ENCODE data around the gene TMEM123. TPM values are rescaled to one million over a fixed set of nuclear protein-coding genes. Genes with fewer than 3 reads are reported as not detected.

Gene TMEM123
- total and polyA plus RNA-seq, 10 of the 15 experiments (the other 5 are each of a cell fraction or from before 2014, with no cell fraction given) = 35.1 to 667 (median 123) TPM

DNA sequence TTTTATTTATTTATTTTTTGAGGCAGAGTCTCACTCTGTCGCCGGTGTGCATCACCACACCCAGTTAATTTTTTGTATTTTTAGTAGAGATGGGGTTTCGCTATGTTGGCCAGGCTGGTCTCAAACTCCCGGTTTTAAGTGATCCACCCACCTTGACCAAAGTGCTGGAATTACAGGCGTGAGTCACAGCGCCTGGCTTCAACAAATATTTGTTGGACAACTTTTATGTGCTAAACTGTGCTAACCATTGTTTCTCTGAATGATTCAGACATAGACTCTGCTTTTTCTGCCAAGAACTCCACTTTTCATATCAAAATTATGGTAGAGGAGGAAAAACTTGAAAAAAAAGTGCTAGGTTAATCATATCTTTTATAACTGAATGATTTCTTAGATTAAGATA is 41.7 kb upstream of the TMEM123 start (continued):
- TF ChIP-seq ZBTB11 (CRISPR knock-in tag; IDR thresholded peaks at IDR 0.05) = no peak

DNA sequence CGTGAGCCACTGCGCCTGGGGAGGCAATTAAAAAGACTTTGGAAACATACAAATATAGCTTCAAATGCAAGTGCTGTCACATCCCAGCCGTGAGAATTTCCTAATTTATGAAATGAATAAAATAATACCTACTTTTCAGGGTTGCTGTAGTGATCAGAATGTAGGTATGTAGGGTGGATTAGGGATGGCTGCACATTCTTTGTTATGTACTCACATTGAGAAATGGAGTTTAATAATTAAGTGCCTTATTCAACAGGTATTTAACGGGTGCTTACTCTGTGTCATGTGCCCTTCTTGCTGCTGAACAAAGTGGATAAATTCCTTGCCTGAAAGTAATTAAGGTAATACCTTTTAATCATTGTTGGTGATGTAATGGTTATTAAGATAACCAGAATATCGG is 41.0 kb upstream of the TMEM123 start:
- 79% methylated on average over 5 of the region's 5 CpGs for WGBS (ENCODE audit: insufficient coverage, insufficient replicate concordance, low lambda C conversion rate, missing lambda C conversion rate)
- RAD21 ChIA-PET (ENCODE audit: unreplicated experiment) = interaction anchor here (0.7 to 3.6 kb wide), 12 partner anchors 17 to 199 kb away, joined by 3 to 25 read pairs (median 5); no protein-coding TSS in a partner anchor
- no peak for DNase-seq (ENCODE audit: low read depth, low spot score)
- CTCF ChIA-PET = interaction anchor here (0.6 to 4.8 kb wide), 16 partner anchors 15 to 206 kb away, joined by 3 to 42 read pairs (median 5); no protein-coding TSS in a partner anchor
- no TSS peak for BruUV-seq (replicated peaks)
- Histone ChIP-seq H3K79me2 (ENCODE audit: control insufficient read depth, insufficient read depth, low read length) (no peaks in the 10 kb centered on the region), H3K4me1 (ENCODE audit: control insufficient read depth, insufficient read depth, low read length) (peaks cover 19% of the 10 kb centered on the region), H3K27me3 (replicated peaks in 1 of 2; ENCODE audit: control insufficient read depth in 2 of 2, insufficient read depth in 2 of 2, low read length in 1 of 2) (0 out of 4 replicates have a peak, but pooled peaks cover 0 to 3% of the 10 kb centered on the region in 2 experiments), H2AFZ (ENCODE audit: control insufficient read depth, low read depth, low read length) (no peak overlapping the region), H3K36me3 (ENCODE audit: control insufficient read depth in 2 of 2, insufficient read depth in 2 of 2, low read length in 1 of 2) (no peaks in the 10 kb centered on the region), H3K4me3 (no peak overlapping the region), H4K20me1 (ENCODE audit: control insufficient read depth, insufficient read depth) (no peaks in the 10 kb centered on the region), H3K9ac (ENCODE audit: control insufficient read depth, insufficient read depth, low read length) (no peak overlapping the region), H3K27ac (ENCODE audit: control insufficient read depth, insufficient read depth) (no peak overlapping the region), H3K4me2 (ENCODE audit: control insufficient read depth, insufficient read depth) (no peak overlapping the region), H3K9me3 (replicated peaks; ENCODE audit: control insufficient read depth, insufficient read depth, low read length) (no peaks in the 10 kb centered on the region)
- ATAC-seq = no peak
- no peak for FAIRE-seq
- in situ Hi-C loops (cut with MboI) (loop anchor here (25.0 kb wide), 1 partner anchor 106 kb away; no protein-coding TSS in a partner anchor), intact Hi-C loops (cut with micrococcal nuclease; ENCODE audit: unreplicated experiment) (loop anchor here (2.0 kb wide), 1 partner anchor 19 kb away; no protein-coding TSS in a partner anchor)
- POLR2A ChIA-PET = interaction anchor here (0.9 kb wide), 2 partner anchors 101 to 151 kb away, joined by 3 to 4 read pairs; no protein-coding TSS in a partner anchor
- SMC1A ChIA-PET (ENCODE audit: uncharacterized antibody, unreplicated experiment) = interaction anchor here (0.8 to 4.5 kb wide), 14 partner anchors 9 to 199 kb away, joined by 3 to 56 read pairs (median 5); no protein-coding TSS in a partner anchor
- TF ChIP-seq ZNF622 (IDR thresholded peaks at IDR 0.05) (no peak), POLR2AphosphoS5 (IDR thresholded peaks at IDR 0.05; ENCODE audit: low read length) (no peak), SREBF2 (IDR thresholded peaks at IDR 0.05; ENCODE audit: low read length) (no peak), KAT2A (conservative IDR thresholded peaks at IDR 0.05; ENCODE audit: control insufficient read depth, low read depth, low read length) (no peak), RFX5 (IDR thresholded peaks at IDR 0.05; ENCODE audit: low read depth, low read length) (no peak), SUZ12 (IDR thresholded peaks at IDR 0.05; ENCODE audit: unreplicated experiment) (no peak), FOXK2 (IDR thresholded peaks at IDR 0.05) (no peak), CEBPZ (IDR thresholded peaks at IDR 0.05; ENCODE audit: low read depth, low read length) (no peak), TCF7 (IDR thresholded peaks at IDR 0.05; ENCODE audit: borderline replicate concordance) (no peak), ASH2L (IDR thresholded peaks at IDR 0.05; ENCODE audit: borderline replicate concordance, low read depth) (no peak), ZNF207 (IDR thresholded peaks at IDR 0.05; ENCODE audit: borderline replicate concordance) (no peak), RAD51 (IDR thresholded peaks at IDR 0.05) (no peak), WRNIP1 (IDR thresholded peaks at IDR 0.05; ENCODE audit: borderline replicate concordance, low read depth, low read length) (no peak)
- TF ChIP-seq, protein P1, sequence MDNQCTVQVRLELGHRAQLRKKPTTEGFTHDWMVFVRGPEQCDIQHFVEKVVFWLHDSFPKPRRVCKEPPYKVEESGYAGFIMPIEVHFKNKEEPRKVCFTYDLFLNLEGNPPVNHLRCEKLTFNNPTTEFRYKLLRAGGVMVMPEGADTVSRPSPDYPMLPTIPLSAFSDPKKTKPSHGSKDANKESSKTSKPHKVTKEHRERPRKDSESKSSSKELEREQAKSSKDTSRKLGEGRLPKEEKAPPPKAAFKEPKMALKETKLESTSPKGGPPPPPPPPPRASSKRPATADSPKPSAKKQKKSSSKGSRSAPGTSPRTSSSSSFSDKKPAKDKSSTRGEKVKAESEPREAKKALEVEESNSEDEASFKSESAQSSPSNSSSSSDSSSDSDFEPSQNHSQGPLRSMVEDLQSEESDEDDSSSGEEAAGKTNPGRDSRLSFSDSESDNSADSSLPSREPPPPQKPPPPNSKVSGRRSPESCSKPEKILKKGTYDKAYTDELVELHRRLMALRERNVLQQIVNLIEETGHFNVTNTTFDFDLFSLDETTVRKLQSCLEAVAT (IDR thresholded peaks at IDR 0.05) = no peak

All from GM12878 (cell line).